Keratinocyte (primary cell): Measurements from ENCODE around the gene CCS. TPM values are rescaled to one million over a fixed set of nuclear protein-coding genes. Genes with fewer than 3 reads are reported as not detected.
"Not testable (repeated sequence)": the region's sequence is repeated elsewhere in the genome, so short reads cannot be mapped to it uniquely, and the experiment has no call there.

Experiments
- DNase-seq: peaks from one replicate; pipeline ENCODE4 v3.0.0-alpha.2; 2011; ENCODE audit warnings: low read depth, missing footprints, low spot score
- FAIRE-seq: peaks from 2 replicates; lab custom pipeline; 2011; peaks lifted over from hg19 to GRCh38; lab: Jason Lieb, UNC
- H2AFZ ChIP-seq: 2 replicates; pipeline ENCODE4 v1.6.0; 2012; ENCODE audit warnings: low read length, control low read depth, inconsistent platforms; ENCODE audit not compliant: control insufficient read depth
- H3K27ac ChIP-seq: 2 replicates; pipeline ENCODE4 v1.5.1; 2011; ENCODE audit warnings: low read length; ENCODE audit not compliant: control insufficient read depth, insufficient read depth
- H3K27me3 ChIP-seq: 3 replicates; pipeline ENCODE4 v1.6.0; 2011; ENCODE audit warnings: low read length; ENCODE audit not compliant: control insufficient read depth, insufficient read depth; ENCODE audit errors: extremely low read depth
- H3K36me3 ChIP-seq, 2 experiments: 2 replicates in 1 of 2; 3 replicates in 1 of 2; pipeline ENCODE4 v1.5.1; 2011; ENCODE audit warnings: low read length in 2 of 2, mild to moderate bottlenecking in 1 of 2; ENCODE audit not compliant: control insufficient read depth in 2 of 2, insufficient read depth in 2 of 2; ENCODE audit errors: extremely low read depth in 1 of 2
- H3K4me1 ChIP-seq: 3 replicates; pipeline ENCODE4 v1.5.1; 2011; ENCODE audit warnings: low read length; ENCODE audit not compliant: control insufficient read depth, insufficient read depth; ENCODE audit errors: extremely low read depth
- H3K4me2 ChIP-seq: 3 replicates; pipeline ENCODE4 v1.6.0; 2011; ENCODE audit warnings: low read depth, low read length; ENCODE audit not compliant: control insufficient read depth, insufficient read depth; ENCODE audit errors: extremely low read depth
- H3K4me3 ChIP-seq, 3 experiments: fragments of 200-600 bp in 1 of 3; sonication (generic) in 1 of 3; 2 replicates in 2 of 3; 3 replicates in 1 of 3; pipeline ENCODE4 v1.5.1; 2011 to 2016; ENCODE audit warnings: low read length in 3 of 3, mild to moderate bottlenecking in 3 of 3, control low read depth in 2 of 3, inconsistent platforms in 1 of 3, low read depth in 1 of 3, mixed read lengths in 1 of 3, mixed run types in 1 of 3, moderate library complexity in 1 of 3; ENCODE audit not compliant: control insufficient read depth in 2 of 3, insufficient read depth in 2 of 3; ENCODE audit errors: extremely low read depth in 1 of 3
- H3K79me2 ChIP-seq: 2 replicates; pipeline ENCODE4 v1.6.0; 2012; ENCODE audit warnings: low read length; ENCODE audit not compliant: control insufficient read depth, insufficient read depth
- H3K9ac ChIP-seq: 3 replicates; pipeline ENCODE4 v1.6.0; 2011; ENCODE audit warnings: low read length; ENCODE audit not compliant: control insufficient read depth, insufficient read depth; ENCODE audit errors: extremely low read depth
- H3K9me1 ChIP-seq: 3 replicates; pipeline ENCODE4 v1.6.0; 2011; ENCODE audit warnings: low read length; ENCODE audit not compliant: control insufficient read depth, insufficient read depth; ENCODE audit errors: extremely low read depth
- H3K9me3 ChIP-seq: 2 replicates; pipeline ENCODE4 v1.5.1; 2012; ENCODE audit warnings: low read depth, low read length; ENCODE audit not compliant: control insufficient read depth
- H4K20me1 ChIP-seq: 3 replicates; pipeline ENCODE4 v1.6.0; 2011; ENCODE audit warnings: low read length; ENCODE audit not compliant: control insufficient read depth, insufficient read depth; ENCODE audit errors: extremely low read depth
- EZH2 ChIP-seq: IDR thresholded peaks from one replicate; pipeline ENCODE4 v1.6.1; 2012; ENCODE audit warnings: inconsistent platforms, mild to moderate bottlenecking, low read length, moderate library complexity
- dilution Hi-C: fragments of 300-500 bp; cut with MboI; formaldehyde crosslinking; loops from one replicate; pipeline ENCODE4 v1.7.0; 2020; ENCODE audit warnings: low sequenced_read_pairs; ENCODE audit not compliant: extremely low pct_ligation_motif_present
- polyA minus RNA-seq, 3 experiments: library from RNA; depleted of rRNA, polyadenylated mRNA; stranded (reverse); fragments of >200 nt; gene quantifications; 1 replicate in 1 of 3; 2 replicates in 1 of 3; 3 replicates in 1 of 3; pipeline ENCODE4 v1.2.3, GENCODE V29; 2011
- polyA plus RNA-seq, 5 experiments: library from polyadenylated mRNA; depleted of rRNA in 3 of 5; stranded (reverse) in 3 of 5; stranded (forward) in 1 of 5; unstranded in 1 of 5; fragments of >200 nt; gene quantifications; 1 replicate in 1 of 5; 2 replicates in 3 of 5; 3 replicates in 1 of 5; pipeline versions ENCODE4 v1.2.1 to v1.2.3, GENCODE V29; 2011 to 2012; ENCODE audit warnings: missing spikeins in 2 of 5, low read depth in 1 of 5, low replicate concordance in 1 of 5
- TF ChIP-seq, protein P1 (sequence below), 3 experiments: IDR thresholded peaks in 1 of 3; conservative IDR thresholded peaks in 1 of 3; optimal IDR thresholded peaks in 1 of 3; 2 replicates in 2 of 3; 3 replicates in 1 of 3; pipeline versions ENCODE3 to v1.5.1; 2011; ENCODE audit warnings: low read length in 3 of 3, mild to moderate bottlenecking in 3 of 3, moderate library complexity in 2 of 3, control low read depth in 1 of 3, inconsistent platforms in 1 of 3; ENCODE audit not compliant: insufficient read depth in 2 of 3; ENCODE audit errors: extremely low read depth in 1 of 3

CCS gene, protein sequence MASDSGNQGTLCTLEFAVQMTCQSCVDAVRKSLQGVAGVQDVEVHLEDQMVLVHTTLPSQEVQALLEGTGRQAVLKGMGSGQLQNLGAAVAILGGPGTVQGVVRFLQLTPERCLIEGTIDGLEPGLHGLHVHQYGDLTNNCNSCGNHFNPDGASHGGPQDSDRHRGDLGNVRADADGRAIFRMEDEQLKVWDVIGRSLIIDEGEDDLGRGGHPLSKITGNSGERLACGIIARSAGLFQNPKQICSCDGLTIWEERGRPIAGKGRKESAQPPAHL
- 17.6 to 22.7 TPM (median 21.3 TPM) in 3 replicates for polyA plus RNA-seq
- 7.2 TPM for polyA plus RNA-seq (2011; ENCODE audit: low read depth)
- 5.1 and 12.3 TPM in 2 replicates for polyA plus RNA-seq (2011; cell fraction: cytosol; rRNA removed)
- polyA plus RNA-seq (2011; cell fraction: nucleus; rRNA removed), result 62.8 and 75.2 TPM in 2 replicates
- polyA plus RNA-seq (2012; ENCODE audit: low replicate concordance), result 24.7 and 24.9 TPM in 2 replicates
- polyA minus RNA-seq, result 8.9 to 16.4 TPM (median 11.1 TPM) in 3 replicates
- 17.5 TPM for polyA minus RNA-seq (2011; cell fraction: cytosol; rRNA and poly(A)+ RNA removed)
- polyA minus RNA-seq (2011; cell fraction: nucleus; rRNA and poly(A)+ RNA removed), result 14.7 and 16.8 TPM in 2 replicates

DNA sequence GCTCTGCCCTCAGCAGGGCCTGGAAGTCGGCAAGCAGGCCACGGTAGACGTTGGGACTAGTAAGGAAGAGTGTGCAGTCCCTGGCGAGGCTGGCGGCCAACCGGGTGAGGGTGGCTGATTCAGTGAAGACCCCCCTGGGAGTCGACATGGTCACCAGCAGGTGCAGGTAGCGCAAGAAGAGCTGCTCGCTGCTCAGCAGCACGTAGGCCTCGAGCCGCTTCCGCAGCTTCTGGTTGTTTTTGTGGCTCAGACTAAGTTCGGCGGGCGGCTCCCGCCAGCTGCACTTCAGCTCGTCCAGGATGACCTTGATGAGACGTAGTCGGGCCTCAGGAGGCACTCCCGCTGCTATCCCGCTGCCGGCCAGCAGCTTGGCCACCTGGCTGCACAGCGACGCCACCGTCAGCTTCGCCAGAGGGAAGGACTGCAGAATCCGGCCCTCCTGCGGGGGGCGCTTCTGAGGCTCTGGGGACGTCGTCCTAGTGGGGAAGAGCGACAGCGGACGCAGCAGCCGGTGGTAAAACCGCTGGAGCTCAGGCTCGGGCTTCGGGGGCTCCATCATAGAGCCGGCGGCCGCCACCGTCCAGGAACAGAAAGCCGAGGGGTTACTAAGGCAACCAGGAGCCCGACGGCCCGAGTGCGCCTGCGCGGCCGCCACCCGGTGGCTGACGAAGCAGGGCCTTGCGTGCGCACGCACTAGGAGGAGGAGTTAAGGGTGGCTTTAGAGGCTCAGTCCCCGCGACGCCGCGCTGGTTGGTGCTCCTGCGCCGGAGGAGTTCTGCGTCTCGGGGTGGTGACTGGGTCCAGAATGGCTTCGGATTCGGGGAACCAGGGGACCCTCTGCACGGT, at the start of gene CCS, which contains the start of gene CCDC87:
TSS of gene CCS (plus strand) at position 729 of the 846 bp plus-strand sequence. CDS start at position 806, 77 bp downstream.
TSS of gene CCDC87 (minus strand) at position 607 of the 846 bp plus-strand sequence. CDS start at position 559, 48 bp downstream.
- DNase-seq, result no peak
- H3K27me3 ChIP-seq, result no peaks in the 10 kb centered on the region
- peak within 1 kb of the TSS; percentile 82 for H3K9ac ChIP-seq
- peak within 1 kb of the TSS; percentile 70 to 81 (median 76) for H3K4me3 ChIP-seq
- H3K9me1 ChIP-seq, result no peaks in the 10 kb centered on the region
- H3K4me2 ChIP-seq, result peak within 1 kb of the TSS; percentile 99
- H3K4me1 ChIP-seq, result peaks cover 11% of the 10 kb centered on the region
- no peaks in the 10 kb centered on the region for H4K20me1 ChIP-seq
- FAIRE-seq, result no peak
- TF ChIP-seq, protein P1, sequence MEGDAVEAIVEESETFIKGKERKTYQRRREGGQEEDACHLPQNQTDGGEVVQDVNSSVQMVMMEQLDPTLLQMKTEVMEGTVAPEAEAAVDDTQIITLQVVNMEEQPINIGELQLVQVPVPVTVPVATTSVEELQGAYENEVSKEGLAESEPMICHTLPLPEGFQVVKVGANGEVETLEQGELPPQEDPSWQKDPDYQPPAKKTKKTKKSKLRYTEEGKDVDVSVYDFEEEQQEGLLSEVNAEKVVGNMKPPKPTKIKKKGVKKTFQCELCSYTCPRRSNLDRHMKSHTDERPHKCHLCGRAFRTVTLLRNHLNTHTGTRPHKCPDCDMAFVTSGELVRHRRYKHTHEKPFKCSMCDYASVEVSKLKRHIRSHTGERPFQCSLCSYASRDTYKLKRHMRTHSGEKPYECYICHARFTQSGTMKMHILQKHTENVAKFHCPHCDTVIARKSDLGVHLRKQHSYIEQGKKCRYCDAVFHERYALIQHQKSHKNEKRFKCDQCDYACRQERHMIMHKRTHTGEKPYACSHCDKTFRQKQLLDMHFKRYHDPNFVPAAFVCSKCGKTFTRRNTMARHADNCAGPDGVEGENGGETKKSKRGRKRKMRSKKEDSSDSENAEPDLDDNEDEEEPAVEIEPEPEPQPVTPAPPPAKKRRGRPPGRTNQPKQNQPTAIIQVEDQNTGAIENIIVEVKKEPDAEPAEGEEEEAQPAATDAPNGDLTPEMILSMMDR (optimal IDR thresholded peaks at IDR 0.05 in 1 of 3, IDR thresholded peaks at IDR 0.05 in 1 of 3, conservative IDR thresholded peaks at IDR 0.05 in 1 of 3; ENCODE audit: extremely low read depth in 1 of 3, insufficient read depth in 2 of 3, low read length in 3 of 3), result peak; percentile 60 to 85 (median 61)
- no peak for TF ChIP-seq EZH2
- H2AFZ ChIP-seq, result peak within 1 kb of the TSS; percentile 98
- no peaks in the 10 kb centered on the region for H3K9me3 ChIP-seq
- H3K79me2 ChIP-seq, result peaks cover 6% of the 10 kb centered on the region
- H3K36me3 ChIP-seq, result no peaks in the 10 kb centered on the region
- dilution Hi-C loops, result no loop called here
- H3K27ac ChIP-seq, result peak within 1 kb of the TSS; percentile 63

DNA sequence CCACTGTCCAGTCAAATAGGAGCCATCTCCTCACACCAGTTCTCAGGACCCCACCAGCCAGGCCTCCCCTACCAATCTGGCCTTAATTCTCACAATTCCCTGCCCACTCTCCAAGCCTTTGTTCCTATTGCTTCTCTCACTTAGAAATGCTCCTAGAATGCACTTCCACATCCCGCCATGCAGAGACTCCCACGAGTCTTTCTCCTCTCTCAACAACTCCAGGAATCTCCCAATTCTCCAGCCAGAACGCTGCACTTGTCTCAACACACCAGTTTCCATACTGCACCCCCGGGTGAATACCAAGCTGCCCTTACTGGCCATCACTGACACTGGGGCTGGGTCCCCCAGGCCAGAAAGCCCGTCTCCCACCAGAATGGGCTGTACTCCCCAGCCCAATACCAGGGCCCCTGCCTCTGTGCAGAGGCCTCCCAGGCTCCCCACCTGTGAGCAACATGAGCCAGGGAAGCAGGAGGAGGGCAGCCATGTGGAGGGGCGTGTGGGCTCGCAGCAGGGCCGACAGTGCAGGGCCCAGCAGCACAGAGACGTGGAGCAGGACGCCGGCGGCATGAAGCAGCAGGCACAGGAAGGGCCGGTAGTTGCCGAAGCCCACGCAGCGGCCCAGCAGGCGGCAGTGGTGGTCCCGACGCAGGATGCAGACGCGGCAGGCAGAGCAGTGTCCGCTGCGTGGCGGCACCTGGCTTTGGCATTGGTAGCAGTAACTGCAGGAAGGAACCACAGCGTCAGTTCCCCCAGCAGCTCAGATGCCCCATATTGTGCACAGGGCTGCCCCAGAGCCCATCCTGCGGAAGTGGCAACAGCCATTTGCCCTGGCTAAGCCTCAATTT, 49.5 kb upstream of the CCS start:
- H3K36me3 ChIP-seq, result peaks cover 0 to 10% of the 10 kb centered on the region in 2 experiments
- no peak overlapping the region for H3K27ac ChIP-seq
- no peak for FAIRE-seq
- no peaks in the 10 kb centered on the region for H3K79me2 ChIP-seq
- H3K9me3 ChIP-seq, result no peaks in the 10 kb centered on the region
- dilution Hi-C loops, result no loop called here
- H3K4me1 ChIP-seq, result peaks cover 6% of the 10 kb centered on the region
- no peak overlapping the region for H3K4me2 ChIP-seq
- peaks cover 12% of the 10 kb centered on the region for H3K27me3 ChIP-seq
- H3K4me3 ChIP-seq, result no peak overlapping the region
- TF ChIP-seq, protein P1 (optimal IDR thresholded peaks at IDR 0.05 in 1 of 3, IDR thresholded peaks at IDR 0.05 in 1 of 3, conservative IDR thresholded peaks at IDR 0.05 in 1 of 3; ENCODE audit: extremely low read depth in 1 of 3, insufficient read depth in 2 of 3, low read length in 3 of 3), result no peak
- no peak for TF ChIP-seq EZH2
- no peaks in the 10 kb centered on the region for H3K9me1 ChIP-seq
- no peak overlapping the region for H2AFZ ChIP-seq
- no peak overlapping the region for H3K9ac ChIP-seq
- no peak for DNase-seq
- H4K20me1 ChIP-seq, result no peaks in the 10 kb centered on the region

DNA sequence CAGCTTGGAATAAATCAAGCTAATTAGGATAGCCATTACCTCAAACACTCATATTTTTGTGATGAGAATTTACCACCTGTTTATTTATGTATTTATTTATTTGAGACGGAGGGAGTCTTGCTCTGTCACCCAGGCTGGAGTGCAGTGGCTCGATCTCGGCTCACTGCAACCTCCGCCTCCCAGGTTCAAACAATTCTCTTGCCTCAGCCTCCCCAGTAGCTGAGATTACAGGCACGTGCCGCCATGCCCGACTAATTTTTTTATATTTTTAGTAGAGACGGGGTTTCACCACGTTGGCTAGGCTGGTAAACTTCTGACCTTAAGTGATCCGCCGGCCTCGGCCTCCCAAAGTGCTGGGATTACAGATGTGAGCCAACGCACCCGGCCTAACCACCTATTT, 48.0 kb upstream of the CCS start:
- H3K4me1 ChIP-seq, H3K36me3 ChIP-seq, FAIRE-seq, H3K27ac ChIP-seq, H3K9me1 ChIP-seq, H2AFZ ChIP-seq, DNase-seq, dilution Hi-C loops, H3K9me3 ChIP-seq, H3K79me2 ChIP-seq, H4K20me1 ChIP-seq: not testable (repeated sequence)
- Histone ChIP-seq H3K27me3 (peaks cover 16% of the 10 kb centered on the region), H3K4me2 (peak overlapping the region; percentile 94), H3K4me3 (peak overlapping the region; percentile 81 to 94 (median 82)), H3K9ac (peak overlapping the region; percentile 89)
